Measurements from ENCODE around the gene NPW.

Gene NPW

DNA sequence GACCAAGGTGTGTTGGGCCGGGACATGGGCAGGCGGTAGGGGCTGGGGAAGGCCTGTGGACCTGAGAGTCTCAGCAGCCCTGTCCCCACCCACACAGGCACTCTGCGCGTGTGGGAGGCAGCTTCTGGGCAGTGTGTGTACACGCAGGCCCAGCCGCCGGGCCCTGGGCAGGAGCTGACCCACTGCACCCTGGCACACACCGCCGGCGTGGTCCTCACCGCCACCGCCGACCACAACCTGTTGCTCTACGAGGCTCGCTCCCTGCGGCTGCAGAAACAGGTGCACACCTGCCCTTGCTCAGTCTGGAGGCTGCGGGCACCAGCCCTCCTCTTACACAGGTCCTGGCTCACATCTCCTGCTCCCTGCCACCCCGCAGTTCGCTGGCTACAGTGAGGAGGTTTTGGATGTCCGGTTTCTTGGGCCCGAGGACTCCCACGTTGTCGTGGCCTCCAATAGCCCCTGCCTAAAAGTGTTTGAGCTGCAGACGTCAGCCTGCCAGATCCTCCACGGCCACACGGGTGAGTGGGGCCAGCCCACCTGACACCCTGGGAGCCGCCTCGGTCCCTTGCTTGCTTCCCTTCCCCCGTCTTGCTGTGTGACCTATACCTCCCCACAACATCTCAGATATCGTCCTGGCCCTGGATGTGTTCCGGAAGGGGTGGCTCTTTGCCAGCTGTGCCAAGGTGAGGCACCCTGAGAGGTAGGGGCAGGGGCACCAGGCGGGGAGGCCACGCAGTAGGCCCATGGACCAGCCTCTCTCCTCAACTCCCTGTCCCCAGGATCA lies 44.0 kb upstream of the NPW start:
- CTCF ChIA-PET, result interaction anchor here (1.6 kb wide), 1 partner anchor 28 kb away, joined by 6 read pairs; no protein-coding TSS in a partner anchor
- H3K27me3 ChIP-seq (replicated peaks in 2 of 5; ENCODE audit: control insufficient read depth in 4 of 5, insufficient read depth in 5 of 5, low read length in 4 of 5), result peaks cover 0 to 33% (median 10%) of the 10 kb centered on the region in 5 experiments
- peaks cover 2 to 49% (median 37%) of the 10 kb centered on the region in 4 experiments for H3K36me3 ChIP-seq (ENCODE audit: control insufficient read depth in 4 of 4, insufficient read depth in 4 of 4, low read length in 3 of 4)
- peaks cover 0 to 28% (median 26%) of the 10 kb centered on the region in 4 experiments for H3K4me1 ChIP-seq (ENCODE audit: control extremely low read depth in 1 of 4, control insufficient read depth in 4 of 4, insufficient read depth in 4 of 4, low read length in 3 of 4)
- no peak overlapping the region for H3K27ac ChIP-seq (ENCODE audit: insufficient read depth in 1 of 2, low read depth in 1 of 2, low read length in 2 of 2, poor library complexity in 1 of 2, severe bottlenecking in 2 of 2)
- no peak overlapping the region for H3K4me3 ChIP-seq (ENCODE audit: control insufficient read depth in 1 of 7, extremely low read depth in 1 of 7, insufficient read depth in 4 of 7, low read depth in 2 of 7, low read length in 6 of 7)
- POLR2A ChIA-PET, result interaction anchor here (1.4 kb wide), 1 partner anchor 11 kb away, joined by 6 read pairs; the partner anchor contains the start of gene RPS2
- no peak for DNase-seq
- peaks cover 0 to 3% (median 0%) of the 10 kb centered on the region in 5 experiments for H3K9me3 ChIP-seq (ENCODE audit: control extremely low read depth in 1 of 5, control insufficient read depth in 4 of 5, insufficient read depth in 2 of 5, low read depth in 1 of 5, low read length in 4 of 5)
- 97% methylated on average over 25 of the region's 33 CpGs for WGBS (ENCODE audit: insufficient coverage)

DNA sequence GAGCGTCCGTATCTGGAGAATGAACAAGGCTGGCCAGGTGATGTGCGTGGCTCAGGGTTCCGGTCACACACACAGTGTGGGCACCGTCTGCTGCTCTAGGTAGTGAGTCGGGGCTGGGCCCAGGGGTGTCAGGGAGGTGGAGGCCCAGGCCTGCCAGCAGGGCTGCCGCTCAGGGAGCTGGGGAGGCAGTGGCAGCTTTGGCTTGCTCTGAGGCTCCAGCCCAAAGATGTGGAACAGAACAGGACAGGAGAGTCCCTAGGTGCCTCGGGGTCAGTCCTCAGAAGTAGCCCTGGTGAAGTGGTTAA lies 43.4 kb upstream of the NPW start:
- Histone ChIP-seq H3K4me1 (ENCODE audit: control extremely low read depth in 1 of 4, control insufficient read depth in 4 of 4, insufficient read depth in 4 of 4, low read length in 3 of 4) (peaks cover 0 to 25% (median 21%) of the 10 kb centered on the region in 4 experiments), H3K27ac (ENCODE audit: insufficient read depth in 1 of 2, low read depth in 1 of 2, low read length in 2 of 2, poor library complexity in 1 of 2, severe bottlenecking in 2 of 2) (no peak overlapping the region), H3K36me3 (ENCODE audit: control insufficient read depth in 4 of 4, insufficient read depth in 4 of 4, low read length in 3 of 4) (peaks cover 2 to 49% (median 37%) of the 10 kb centered on the region in 4 experiments), H3K27me3 (replicated peaks in 2 of 5; ENCODE audit: control insufficient read depth in 4 of 5, insufficient read depth in 5 of 5, low read length in 4 of 5) (peaks cover 0 to 39% (median 13%) of the 10 kb centered on the region in 5 experiments), H3K4me3 (ENCODE audit: control insufficient read depth in 1 of 7, extremely low read depth in 1 of 7, insufficient read depth in 4 of 7, low read depth in 2 of 7, low read length in 6 of 7) (no peak overlapping the region), H3K9me3 (ENCODE audit: control extremely low read depth in 1 of 5, control insufficient read depth in 4 of 5, insufficient read depth in 2 of 5, low read depth in 1 of 5, low read length in 4 of 5) (peaks cover 0 to 3% (median 0%) of the 10 kb centered on the region in 5 experiments)
- ChIA-PET CTCF (interaction anchor here (1.1 to 1.6 kb wide), 2 partner anchors 28 to 47 kb away, joined by 3 to 6 read pairs; no protein-coding TSS in a partner anchor), POLR2A (interaction anchor here (1.4 kb wide), 1 partner anchor 11 kb away, joined by 6 read pairs; the partner anchor contains the start of gene RPS2)
- WGBS (ENCODE audit: insufficient coverage), result 96% methylated on average over 8 of the region's 8 CpGs
- DNase-seq, result no peak

DNA sequence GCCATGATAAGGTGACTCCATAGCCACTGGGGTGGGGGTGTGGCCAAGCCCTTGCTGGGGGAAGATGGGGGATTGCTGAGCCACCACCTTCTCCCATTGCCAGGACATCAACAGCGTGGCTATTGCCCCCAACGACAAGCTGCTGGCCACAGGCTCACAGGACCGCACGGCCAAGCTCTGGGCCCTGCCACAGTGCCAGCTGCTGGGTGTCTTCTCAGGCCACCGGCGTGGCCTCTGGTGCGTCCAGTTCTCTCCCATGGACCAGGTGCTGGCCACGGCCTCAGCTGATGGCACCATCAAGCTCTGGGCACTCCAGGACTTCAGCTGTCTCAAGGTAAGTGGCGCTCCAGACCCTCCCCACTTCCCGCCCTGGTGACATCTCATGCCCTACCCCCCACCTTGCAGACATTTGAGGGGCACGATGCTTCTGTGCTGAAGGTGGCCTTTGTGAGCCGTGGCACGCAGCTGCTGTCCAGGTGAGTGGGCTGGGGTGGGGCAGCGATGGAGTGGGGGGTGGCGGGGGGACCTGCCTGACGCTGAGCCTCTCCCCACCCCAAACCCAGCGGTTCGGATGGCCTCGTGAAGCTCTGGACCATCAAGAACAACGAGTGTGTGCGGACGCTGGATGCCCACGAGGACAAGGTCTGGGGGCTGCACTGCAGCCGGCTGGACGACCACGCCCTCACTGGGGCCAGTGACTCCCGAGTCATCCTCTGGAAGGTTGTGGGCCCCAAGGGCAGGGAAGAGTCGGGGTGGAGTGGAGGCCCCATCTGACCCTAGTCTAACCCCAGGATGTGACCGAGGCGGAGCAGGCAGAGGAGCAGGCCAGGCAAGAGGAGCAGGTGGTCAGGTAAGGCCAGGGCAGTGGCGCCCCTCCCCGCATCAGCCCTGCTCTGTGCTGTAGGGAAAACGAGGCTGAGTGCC lies 42.4 kb upstream of the NPW start:
- H3K4me3 ChIP-seq (ENCODE audit: control insufficient read depth in 1 of 7, extremely low read depth in 1 of 7, insufficient read depth in 4 of 7, low read depth in 2 of 7, low read length in 6 of 7), result no peak overlapping the region
- peaks cover 2 to 49% (median 37%) of the 10 kb centered on the region in 4 experiments for H3K36me3 ChIP-seq (ENCODE audit: control insufficient read depth in 4 of 4, insufficient read depth in 4 of 4, low read length in 3 of 4)
- H3K4me1 ChIP-seq (ENCODE audit: control extremely low read depth in 1 of 4, control insufficient read depth in 4 of 4, insufficient read depth in 4 of 4, low read length in 3 of 4), result peaks cover 0 to 17% (median 15%) of the 10 kb centered on the region in 4 experiments
- H3K9me3 ChIP-seq (ENCODE audit: control extremely low read depth in 1 of 5, control insufficient read depth in 4 of 5, insufficient read depth in 2 of 5, low read depth in 1 of 5, low read length in 4 of 5), result peaks cover 0 to 3% (median 0%) of the 10 kb centered on the region in 5 experiments
- H3K27ac ChIP-seq (ENCODE audit: insufficient read depth in 1 of 2, low read depth in 1 of 2, low read length in 2 of 2, poor library complexity in 1 of 2, severe bottlenecking in 2 of 2), result no peak overlapping the region
- peaks cover 0 to 49% (median 22%) of the 10 kb centered on the region in 5 experiments for H3K27me3 ChIP-seq (replicated peaks in 2 of 5; ENCODE audit: control insufficient read depth in 4 of 5, insufficient read depth in 5 of 5, low read length in 4 of 5)
- ChIA-PET CTCF (interaction anchor here (1.1 to 1.6 kb wide), 3 partner anchors 26 to 48 kb away, joined by 3 to 6 read pairs (median 3); no protein-coding TSS in a partner anchor), POLR2A (no interaction called here)
- 95% methylated on average over 32 of the region's 33 CpGs for WGBS (ENCODE audit: insufficient coverage)
- DNase-seq, result no peak

DNA sequence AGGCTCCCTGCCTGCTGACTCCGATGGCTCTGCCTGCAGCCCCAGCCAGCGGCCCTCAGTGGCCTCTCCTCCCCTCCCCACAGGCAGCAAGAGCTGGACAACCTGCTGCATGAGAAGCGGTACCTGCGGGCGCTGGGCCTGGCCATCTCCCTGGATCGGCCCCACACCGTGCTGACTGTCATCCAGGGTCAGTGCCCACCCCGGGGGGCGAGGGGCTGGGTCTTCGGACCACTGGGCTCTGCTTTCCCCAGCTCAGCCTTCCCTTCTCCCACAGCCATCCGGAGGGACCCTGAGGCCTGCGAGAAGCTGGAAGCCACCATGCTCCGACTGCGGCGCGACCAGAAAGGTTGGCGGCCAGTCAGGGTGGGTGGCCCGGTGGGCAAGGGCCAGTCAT lies 41.7 kb upstream of the NPW start:
- peaks cover 2 to 49% (median 37%) of the 10 kb centered on the region in 4 experiments for H3K36me3 ChIP-seq (ENCODE audit: control insufficient read depth in 4 of 4, insufficient read depth in 4 of 4, low read length in 3 of 4)
- peaks cover 0 to 56% (median 28%) of the 10 kb centered on the region in 5 experiments for H3K27me3 ChIP-seq (replicated peaks in 2 of 5; ENCODE audit: control insufficient read depth in 4 of 5, insufficient read depth in 5 of 5, low read length in 4 of 5)
- CTCF ChIA-PET, result interaction anchor here (1.2 kb wide), 1 partner anchor 28 kb away, joined by 3 read pairs; no protein-coding TSS in a partner anchor
- H3K4me1 ChIP-seq (ENCODE audit: control extremely low read depth in 1 of 4, control insufficient read depth in 4 of 4, insufficient read depth in 4 of 4, low read length in 3 of 4), result peaks cover 0 to 13% (median 9%) of the 10 kb centered on the region in 4 experiments
- 99% methylated on average over 16 of the region's 18 CpGs for WGBS (ENCODE audit: insufficient coverage)
- no peak overlapping the region for H3K4me3 ChIP-seq (ENCODE audit: control insufficient read depth in 1 of 7, extremely low read depth in 1 of 7, insufficient read depth in 4 of 7, low read depth in 2 of 7, low read length in 6 of 7)
- no peak overlapping the region for H3K27ac ChIP-seq (ENCODE audit: insufficient read depth in 1 of 2, low read depth in 1 of 2, low read length in 2 of 2, poor library complexity in 1 of 2, severe bottlenecking in 2 of 2)
- peaks cover 0 to 3% (median 0%) of the 10 kb centered on the region in 5 experiments for H3K9me3 ChIP-seq (ENCODE audit: control extremely low read depth in 1 of 5, control insufficient read depth in 4 of 5, insufficient read depth in 2 of 5, low read depth in 1 of 5, low read length in 4 of 5)
- DNase-seq, result no peak
- POLR2A ChIA-PET, result no interaction called here

DNA sequence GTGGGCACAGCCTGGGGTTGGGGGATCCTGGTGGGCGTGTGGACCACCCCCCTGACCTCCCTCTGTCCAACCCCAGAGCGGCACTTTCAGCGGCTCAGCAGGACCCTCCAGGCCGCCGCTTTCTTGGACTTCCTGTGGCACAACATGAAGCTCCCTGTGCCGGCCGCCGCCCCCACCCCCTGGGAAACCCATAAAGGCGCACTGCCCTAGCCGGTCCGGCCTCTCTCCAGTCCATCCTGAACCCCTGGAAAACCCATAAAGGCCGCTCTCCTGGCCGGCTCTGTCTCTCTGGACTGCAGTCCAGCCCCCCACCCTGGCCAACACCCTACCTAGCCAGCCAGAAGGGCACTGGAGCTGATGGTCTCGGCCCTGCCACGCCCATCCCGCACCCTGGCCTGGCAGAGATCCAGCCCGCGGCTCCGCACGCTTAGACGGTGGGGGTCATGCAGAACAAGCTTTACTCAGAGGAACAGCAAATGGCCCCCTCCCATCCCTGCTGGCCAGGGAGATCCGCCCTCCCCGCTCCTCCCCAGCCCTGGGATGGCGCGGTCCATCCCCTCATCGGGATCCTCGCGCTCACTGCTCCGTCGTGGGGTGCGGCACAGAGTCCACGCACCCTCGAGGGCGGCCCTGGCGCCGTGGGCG lies 41.0 kb upstream of the NPW start:
- H3K27ac ChIP-seq (ENCODE audit: insufficient read depth in 1 of 2, low read depth in 1 of 2, low read length in 2 of 2, poor library complexity in 1 of 2, severe bottlenecking in 2 of 2), result no peak overlapping the region
- WGBS (ENCODE audit: insufficient coverage), result 97% methylated on average over 23 of the region's 37 CpGs
- peaks cover 0 to 3% (median 0%) of the 10 kb centered on the region in 5 experiments for H3K9me3 ChIP-seq (ENCODE audit: control extremely low read depth in 1 of 5, control insufficient read depth in 4 of 5, insufficient read depth in 2 of 5, low read depth in 1 of 5, low read length in 4 of 5)
- no peak for DNase-seq
- ChIA-PET POLR2A (no interaction called here), CTCF (interaction anchor here (1.2 kb wide), 1 partner anchor 27 kb away, joined by 3 read pairs; no protein-coding TSS in a partner anchor)
- H3K4me3 ChIP-seq (ENCODE audit: control insufficient read depth in 1 of 7, extremely low read depth in 1 of 7, insufficient read depth in 4 of 7, low read depth in 2 of 7, low read length in 6 of 7), result no peak overlapping the region
- H3K27me3 ChIP-seq (replicated peaks in 2 of 5; ENCODE audit: control insufficient read depth in 4 of 5, insufficient read depth in 5 of 5, low read length in 4 of 5), result peaks cover 0 to 63% (median 33%) of the 10 kb centered on the region in 5 experiments
- H3K4me1 ChIP-seq (ENCODE audit: control extremely low read depth in 1 of 4, control insufficient read depth in 4 of 4, insufficient read depth in 4 of 4, low read length in 3 of 4), result peaks cover 0 to 19% (median 12%) of the 10 kb centered on the region in 4 experiments
- H3K36me3 ChIP-seq (ENCODE audit: control insufficient read depth in 4 of 4, insufficient read depth in 4 of 4, low read length in 3 of 4), result peaks cover 2 to 49% (median 37%) of the 10 kb centered on the region in 4 experiments

GRCh38 chr16:1979271-1980029 lies 40.1 kb upstream of the NPW start:
- peaks cover 0 to 21% (median 14%) of the 10 kb centered on the region in 4 experiments for H3K4me1 ChIP-seq (ENCODE audit: control extremely low read depth in 1 of 4, control insufficient read depth in 4 of 4, insufficient read depth in 4 of 4, low read length in 3 of 4)
- no peak for DNase-seq
- CTCF ChIA-PET, result no interaction called here
- peaks cover 2 to 46% (median 32%) of the 10 kb centered on the region in 4 experiments for H3K36me3 ChIP-seq (ENCODE audit: control insufficient read depth in 4 of 4, insufficient read depth in 4 of 4, low read length in 3 of 4)
- POLR2A ChIA-PET, result interaction anchor here (1.0 to 1.1 kb wide), 2 partner anchors 8 to 15 kb away, joined by 3 to 7 read pairs; partner anchors contain the start of genes RPS2 and TBL3
- peaks cover 0 to 64% (median 33%) of the 10 kb centered on the region in 5 experiments for H3K27me3 ChIP-seq (replicated peaks in 2 of 5; ENCODE audit: control insufficient read depth in 4 of 5, insufficient read depth in 5 of 5, low read length in 4 of 5)
- H3K9me3 ChIP-seq (ENCODE audit: control extremely low read depth in 1 of 5, control insufficient read depth in 4 of 5, insufficient read depth in 2 of 5, low read depth in 1 of 5, low read length in 4 of 5), result peaks cover 0 to 3% (median 0%) of the 10 kb centered on the region in 5 experiments
- H3K27ac ChIP-seq (ENCODE audit: insufficient read depth in 1 of 2, low read depth in 1 of 2, low read length in 2 of 2, poor library complexity in 1 of 2, severe bottlenecking in 2 of 2), result no peak overlapping the region
- WGBS (ENCODE audit: insufficient coverage), result 41% methylated on average over 60 of the region's 70 CpGs
- H3K4me3 ChIP-seq (ENCODE audit: control insufficient read depth in 1 of 7, extremely low read depth in 1 of 7, insufficient read depth in 4 of 7, low read depth in 2 of 7, low read length in 6 of 7), result no peak overlapping the region

All from common myeloid progenitor, CD34-positive (primary cell).